NCI-H1105 (cell line): ENCODE measurements around the gene TARP.

Experiments
- DNase-seq: peaks from one replicate; lab custom pipeline; 2025; lab: John Stamatoyannopoulos, UW

The TARP gene

GRCh38 chr7:38215735-38216670 is 57.4 kb downstream of the TARP start:
- DNase-seq, result peak; percentile 29

DNA sequence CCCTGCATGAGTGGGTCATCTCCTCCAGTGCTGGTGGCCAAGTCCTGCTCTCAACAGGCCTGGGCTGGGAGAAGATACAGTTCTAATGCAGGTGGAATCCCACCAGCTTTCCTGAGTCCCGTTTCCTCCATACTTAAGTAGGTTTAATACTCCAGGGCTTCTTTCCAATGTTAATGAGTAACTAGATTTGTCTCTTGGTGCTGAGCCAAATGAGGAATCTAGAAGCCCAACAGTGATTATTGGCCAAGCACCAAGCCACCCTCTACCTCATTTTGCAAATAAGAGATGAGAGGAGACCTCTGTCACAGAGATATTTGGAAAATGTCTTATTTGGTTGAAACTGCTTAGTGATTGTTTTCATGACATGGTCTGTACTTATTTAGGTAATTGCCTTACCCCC is 58.3 kb downstream of the TARP start:
- no peak for DNase-seq

DNA sequence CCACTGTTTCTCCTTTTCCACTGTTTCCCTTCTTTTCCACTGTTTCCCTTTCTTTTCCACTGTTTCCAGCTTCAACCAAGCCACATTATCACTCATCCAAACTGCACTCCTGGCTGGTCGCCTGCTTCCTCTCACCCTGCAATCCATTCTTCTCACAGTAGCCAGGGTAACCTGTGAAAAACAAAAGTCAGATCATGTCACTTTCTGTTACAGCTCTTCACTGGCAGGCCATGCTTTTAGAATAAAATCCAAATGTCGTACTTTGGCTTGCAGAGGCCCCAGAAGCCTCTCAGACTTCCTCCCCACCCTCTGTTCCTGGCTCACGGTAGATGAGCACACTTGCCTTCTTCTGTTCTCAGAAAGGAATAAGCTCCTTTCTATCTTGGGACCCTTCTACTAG is 61.5 kb downstream of the TARP start:
- DNase-seq, result no peak

GRCh38 chr7:38211486-38211885 is 62.0 kb downstream of the TARP start:
- DNase-seq, result no peak
